IMR-90 (cell line): Measurements from ENCODE around the gene THOP1. TPM values are rescaled to one million over a fixed set of nuclear protein-coding genes. Genes with fewer than 3 reads are reported as not detected.

Experiments
- ATAC-seq: fragments of 200-7000 bp; cut with Tn5 transposase; 2 replicates; pipeline ENCODE4 v1.9.1; 2020; ENCODE audit warnings: low read depth, mild to moderate bottlenecking, moderate library complexity
- BruUV-seq: library from RNA; stranded (reverse); fragments of 400-500 nt; replicated peaks from 2 replicates; lab custom pipeline; 2021; lab: Mats Ljungman, UMichigan
- CTCF ChIA-PET: fragments of 300-600 bp; formaldehyde crosslinking; extraction: SDS; loops from one replicate; lab custom pipeline; 2021; ENCODE audit warnings: antibody characterized with exemption; lab: Yijun Ruan, JAX
- POLR2A ChIA-PET: fragments of 300-600 bp; sonication (Branson Sonifier 250); formaldehyde crosslinking; loops from one replicate; lab custom pipeline; 2022; ENCODE audit warnings: antibody characterized with exemption; ENCODE audit not compliant: unreplicated experiment; lab: Charles Lee
- DNase-seq: peaks from one replicate; pipeline ENCODE4 v3.0.0; 2013
- H2AFZ ChIP-seq: replicated peaks from 2 replicates; pipeline ENCODE3; 2013; ENCODE audit warnings: low read length, mild to moderate bottlenecking; ENCODE audit not compliant: poor library complexity
- H2AK5ac ChIP-seq: 2 replicates; pipeline ENCODE4 v1.6.1; 2013; ENCODE audit warnings: low read depth, low read length, inconsistent platforms
- H2AK9ac ChIP-seq: replicated peaks from 2 replicates; pipeline ENCODE3; 2013; ENCODE audit warnings: mild to moderate bottlenecking, low read depth, low read length, moderate library complexity; ENCODE audit not compliant: poor library complexity
- H2BK120ac ChIP-seq: 2 replicates; pipeline ENCODE4 v1.6.1; 2013; ENCODE audit warnings: low read depth, low read length, inconsistent platforms
- H2BK15ac ChIP-seq: 3 replicates; pipeline ENCODE4 v1.6.1; 2013; ENCODE audit warnings: low read depth, low read length, inconsistent platforms
- H2BK20ac ChIP-seq: 2 replicates; pipeline ENCODE4 v1.6.1; 2013; ENCODE audit warnings: low read depth, mild to moderate bottlenecking, inconsistent platforms, low read length, moderate library complexity
- H2BK5ac ChIP-seq: 2 replicates; pipeline ENCODE4 v1.6.1; 2013; ENCODE audit warnings: mild to moderate bottlenecking, low read depth, low read length, inconsistent platforms; ENCODE audit not compliant: poor library complexity, severe bottlenecking
- H3K14ac ChIP-seq: replicated peaks from 2 replicates; pipeline ENCODE4 v1.6.1; 2013; ENCODE audit warnings: low read depth, low read length, inconsistent platforms
- H3K18ac ChIP-seq: 2 replicates; pipeline ENCODE4 v1.6.1; 2013; ENCODE audit warnings: low read depth, low read length, control low read depth
- H3K23ac ChIP-seq: 2 replicates; pipeline ENCODE4 v1.6.1; 2013; ENCODE audit warnings: low read depth, low read length, inconsistent platforms
- H3K27ac ChIP-seq: 2 replicates; pipeline ENCODE4 v1.5.1; 2013; ENCODE audit warnings: mild to moderate bottlenecking, control low read depth, low read length; ENCODE audit not compliant: insufficient read depth
- H3K27me3 ChIP-seq: 2 replicates; pipeline ENCODE4 v1.6.1; 2013; ENCODE audit warnings: low read length; ENCODE audit not compliant: control insufficient read depth, insufficient read depth
- H3K36me3 ChIP-seq: 2 replicates; pipeline ENCODE4 v1.6.1; 2013; ENCODE audit warnings: low read length, mixed read lengths; ENCODE audit not compliant: control insufficient read depth, insufficient read depth
- H3K4ac ChIP-seq: 2 replicates; pipeline ENCODE4 v1.6.1; 2013; ENCODE audit warnings: low read depth, low read length, inconsistent platforms
- H3K4me1 ChIP-seq: 2 replicates; pipeline ENCODE4 v1.6.1; 2013; ENCODE audit warnings: low read length, mixed read lengths; ENCODE audit not compliant: control insufficient read depth, insufficient read depth
- H3K4me2 ChIP-seq: 2 replicates; pipeline ENCODE4 v1.6.1; 2013; ENCODE audit warnings: low read depth, mild to moderate bottlenecking, control low read depth, low read length, moderate library complexity
- H3K4me3 ChIP-seq: 2 replicates; pipeline ENCODE4 v1.5.1; 2013; ENCODE audit warnings: low read depth, mild to moderate bottlenecking, control low read depth, low read length, moderate library complexity; ENCODE audit not compliant: insufficient read depth
- H3K56ac ChIP-seq: 2 replicates; pipeline ENCODE4 v1.6.1; 2013; ENCODE audit warnings: low read length, inconsistent platforms; ENCODE audit not compliant: insufficient read depth; ENCODE audit errors: extremely low read depth
- H3K79me1 ChIP-seq, 2 experiments: 2 replicates each; pipeline ENCODE4 v1.6.1; 2013; ENCODE audit warnings: low read length in 2 of 2, inconsistent platforms in 1 of 2, low read depth in 1 of 2
- H3K9ac ChIP-seq: 2 replicates; pipeline ENCODE4 v1.6.1; 2013; ENCODE audit warnings: low read depth, low read length, control low read depth
- H3K9me1 ChIP-seq: 2 replicates; pipeline ENCODE4 v1.6.1; 2013; ENCODE audit warnings: low read length, inconsistent platforms; ENCODE audit not compliant: insufficient read depth
- H3K9me3 ChIP-seq: 2 replicates; pipeline ENCODE4 v1.6.1; 2013; ENCODE audit warnings: low read length; ENCODE audit not compliant: control insufficient read depth, insufficient read depth
- H4K20me1 ChIP-seq: 2 replicates; pipeline ENCODE4 v1.6.1; 2013; ENCODE audit warnings: low read length, inconsistent platforms; ENCODE audit not compliant: insufficient read depth
- H4K5ac ChIP-seq: 2 replicates; pipeline ENCODE4 v1.6.1; 2013; ENCODE audit warnings: mild to moderate bottlenecking, low read depth, low read length, control low read depth
- H4K8ac ChIP-seq, 2 experiments: 2 replicates each; pipeline ENCODE4 v1.6.1; 2013; ENCODE audit warnings: low read depth in 2 of 2, low read length in 2 of 2, control low read depth in 1 of 2, inconsistent platforms in 1 of 2
- H4K91ac ChIP-seq: 2 replicates; pipeline ENCODE4 v1.6.1; 2013; ENCODE audit warnings: low read depth, low read length, inconsistent platforms; ENCODE audit not compliant: insufficient read depth
- BHLHE40 ChIP-seq: fragments of 150-350 bp; IDR thresholded peaks from 2 replicates; pipeline ENCODE4 v1.6.1; 2016; ENCODE audit warnings: mild to moderate bottlenecking, low read depth, low read length
- CEBPB ChIP-seq: IDR thresholded peaks from 2 replicates; pipeline ENCODE4 v1.6.1; 2012; ENCODE audit warnings: low read depth, low read length, improper control_type of control experiment
- MAFK ChIP-seq: IDR thresholded peaks from 2 replicates; pipeline ENCODE4 v1.6.1; 2012; ENCODE audit warnings: low read depth, low read length, improper control_type of control experiment
- MAZ ChIP-seq: IDR thresholded peaks from 2 replicates; pipeline ENCODE4 v1.6.1; 2012; ENCODE audit warnings: low read depth, mild to moderate bottlenecking, low read length, improper control_type of control experiment, moderate library complexity, borderline replicate concordance
- MXI1 ChIP-seq: IDR thresholded peaks from 2 replicates; pipeline ENCODE4 v1.6.1; 2012; ENCODE audit warnings: low read depth, mild to moderate bottlenecking, low read length, moderate library complexity, borderline replicate concordance
- WGBS, 2 experiments: methylation state at CpG; one replicate each; pipeline versions ENCODE4 v1.1.5 to v1.1.7; 2013; ENCODE audit warnings: missing lambda C conversion rate in 2 of 2; ENCODE audit not compliant: insufficient read length in 1 of 2; ENCODE audit errors: extremely low coverage in 2 of 2; 5-methylcytosine and 5-hydroxymethylcytosine counted together
- dilution Hi-C: fragments of 300-500 bp; cut with HindIII; formaldehyde crosslinking; loops from one replicate; pipeline ENCODE4 v1.14.3; 2018; ENCODE audit warnings: low sequenced_read_pairs; ENCODE audit not compliant: unreplicated experiment
- in situ Hi-C: fragments of 300-500 bp; cut with MboI; formaldehyde crosslinking; loops from 3 replicates; pipeline ENCODE4 v1.14.3; 2019; ENCODE audit warnings: low sequenced_read_pairs, inconsistent platforms, mixed read lengths
- intact Hi-C: fragments of 100-400 bp; cut with micrococcal nuclease; formaldehyde crosslinking; loops from 2 replicates; pipeline ENCODE4 v1.10.0; 2022
- polyA plus RNA-seq, 3 experiments: library from polyadenylated mRNA; depleted of rRNA; stranded (reverse); fragments of >200 nt; gene quantifications; 2 replicates each; pipeline ENCODE4 v1.2.3, GENCODE V29; 2012; ENCODE audit warnings: low replicate concordance in 1 of 3
- total RNA-seq: library from RNA; depleted of rRNA; stranded (reverse); fragments of >200 nt; gene quantifications from 2 replicates; pipeline ENCODE4 v1.2.3, GENCODE V29; 2012
- TF ChIP-seq, protein P1 (sequence below): fragments of 150-350 bp; IDR thresholded peaks from 2 replicates; pipeline ENCODE4 v1.6.1; 2016; ENCODE audit warnings: low read depth, mild to moderate bottlenecking, low read length, moderate library complexity, borderline replicate concordance

THOP1 gene
- total and polyA plus RNA-seq, 2 of the 4 experiments (the other 2 are of a cell fraction): 57.5 to 91.9 TPM

DNA sequence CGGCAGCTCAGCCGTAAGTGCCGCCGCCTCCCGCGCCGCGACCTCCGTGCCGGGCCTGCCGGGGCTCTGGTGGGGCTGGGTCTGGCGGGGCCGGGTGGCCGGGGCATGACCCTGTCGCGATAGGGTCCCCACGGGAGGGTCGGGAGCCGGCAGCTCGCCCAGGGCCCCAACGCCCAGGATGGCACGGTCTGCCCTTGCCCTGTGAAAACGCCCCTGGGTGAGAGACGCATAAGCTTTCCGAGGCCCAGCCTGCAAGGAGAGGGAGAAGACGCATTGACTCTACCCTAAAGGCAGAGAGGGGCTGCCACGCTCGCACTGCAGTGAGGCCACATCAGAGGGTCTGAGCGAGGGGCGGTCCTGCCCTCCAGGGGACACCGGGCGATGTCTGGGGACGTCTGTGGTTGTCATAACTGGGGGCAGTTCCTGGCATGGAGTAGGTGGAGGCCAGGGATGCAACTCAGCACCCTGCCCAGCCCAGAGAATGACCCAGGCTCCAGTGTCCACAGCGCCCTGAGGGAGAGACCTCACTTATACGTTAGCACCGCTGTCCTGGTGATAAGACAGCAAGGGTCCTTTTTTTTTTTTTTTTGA is 34.9 kb downstream of the THOP1 start:
- Histone ChIP-seq H3K23ac (peak overlapping the region; percentile 64; the same call in 1 of the 2 replicates), H2AFZ (peak overlapping the region; percentile 97), H3K9ac (peak overlapping the region; percentile 77), H3K4me1 (no peaks in the 10 kb centered on the region; the same call in 1 of the 2 replicates), H2BK20ac (no peak overlapping the region), H3K14ac (0 out of 2 replicates have a peak overlapping the region, but pooled peaks have one; percentile 81), H4K5ac (peak overlapping the region; percentile 1; the same call in 1 of the 2 replicates), H3K79me1 (peaks cover 6 to 11% of the 10 kb centered on the region in 2 experiments; a peak in 2 of 4 replicates), H2AK9ac (peak overlapping the region; percentile 97), H3K4me2 (peak overlapping the region; percentile 95), H3K56ac (no peak overlapping the region), H3K18ac (no peak overlapping the region), H2BK5ac (no peak overlapping the region), H3K9me3 (peaks cover 2% of the 10 kb centered on the region; the same call in 1 of the 2 replicates), H3K27ac (no peak overlapping the region; the same call in 1 of the 2 replicates), H3K27me3 (no peaks in the 10 kb centered on the region), H4K20me1 (no peaks in the 10 kb centered on the region), H3K4me3 (peak overlapping the region; percentile 61), H2BK15ac (no peak overlapping the region), H3K4ac (peak overlapping the region; percentile 56), H2BK120ac (no peak overlapping the region), H4K8ac (peak overlapping the region; percentile 44 to 73; a peak in 3 of 4 replicates), H3K9me1 (0 out of 2 replicates have a peak, but pooled peaks cover 4% of the 10 kb centered on the region), H4K91ac (peak overlapping the region; percentile 12; the same call in 1 of the 2 replicates), H2AK5ac (peak overlapping the region; percentile 75), H3K36me3 (peaks cover 8% of the 10 kb centered on the region; the same call in 1 of the 2 replicates)
- DNase-seq: no peak
- TF ChIP-seq MXI1 (no peak), MAFK (no peak), BHLHE40 (no peak), MAZ (no peak), CEBPB (no peak)
- TF ChIP-seq, protein P1, sequence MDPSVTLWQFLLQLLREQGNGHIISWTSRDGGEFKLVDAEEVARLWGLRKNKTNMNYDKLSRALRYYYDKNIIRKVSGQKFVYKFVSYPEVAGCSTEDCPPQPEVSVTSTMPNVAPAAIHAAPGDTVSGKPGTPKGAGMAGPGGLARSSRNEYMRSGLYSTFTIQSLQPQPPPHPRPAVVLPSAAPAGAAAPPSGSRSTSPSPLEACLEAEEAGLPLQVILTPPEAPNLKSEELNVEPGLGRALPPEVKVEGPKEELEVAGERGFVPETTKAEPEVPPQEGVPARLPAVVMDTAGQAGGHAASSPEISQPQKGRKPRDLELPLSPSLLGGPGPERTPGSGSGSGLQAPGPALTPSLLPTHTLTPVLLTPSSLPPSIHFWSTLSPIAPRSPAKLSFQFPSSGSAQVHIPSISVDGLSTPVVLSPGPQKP: no peak
- in situ Hi-C loops (no loop called here), dilution Hi-C loops (no loop called here), intact Hi-C loops (no loop called here)
- WGBS, 2 experiments: 6% methylated on average over 16 of the region's 36 CpGs; no CpG with 5 or more reads in 1 of the 2 experiments
- BruUV-seq: no TSS peak
- POLR2A ChIA-PET: no interaction called here
- ATAC-seq: peak; percentile 31
- CTCF ChIA-PET: interaction anchor here (0.6 kb wide), 1 partner anchor 40 kb away, joined by 3 read pairs; no protein-coding TSS in a partner anchor
